ENCODE data around the gene DDX25.

DNA sequence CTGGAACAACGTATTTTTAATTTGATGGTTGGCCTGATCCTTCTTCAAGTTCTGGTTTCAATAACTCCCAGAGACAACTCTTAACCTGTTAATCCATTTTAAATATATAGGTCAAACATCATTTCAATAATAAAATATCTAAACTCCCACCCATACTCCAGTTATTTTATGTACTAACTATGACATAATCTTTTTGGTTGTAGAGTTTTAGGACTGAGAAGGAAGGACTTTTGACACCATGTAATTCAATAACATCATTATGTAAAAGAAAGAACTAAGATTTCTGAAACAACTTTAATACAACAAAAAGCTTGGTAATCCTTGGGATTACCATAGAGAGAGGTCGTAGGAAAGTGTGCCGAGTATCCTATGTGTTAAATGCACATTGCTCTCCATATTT is 73.0 kb downstream of the DDX25 start:
- TF ChIP-seq POLR2A (IDR thresholded peaks at IDR 0.05) (no peak), POLR2AphosphoS5 (IDR thresholded peaks at IDR 0.05; ENCODE audit: insufficient read depth in 1 of 2, low read depth in 1 of 2) (no peak)
- TF ChIP-seq, protein P1, sequence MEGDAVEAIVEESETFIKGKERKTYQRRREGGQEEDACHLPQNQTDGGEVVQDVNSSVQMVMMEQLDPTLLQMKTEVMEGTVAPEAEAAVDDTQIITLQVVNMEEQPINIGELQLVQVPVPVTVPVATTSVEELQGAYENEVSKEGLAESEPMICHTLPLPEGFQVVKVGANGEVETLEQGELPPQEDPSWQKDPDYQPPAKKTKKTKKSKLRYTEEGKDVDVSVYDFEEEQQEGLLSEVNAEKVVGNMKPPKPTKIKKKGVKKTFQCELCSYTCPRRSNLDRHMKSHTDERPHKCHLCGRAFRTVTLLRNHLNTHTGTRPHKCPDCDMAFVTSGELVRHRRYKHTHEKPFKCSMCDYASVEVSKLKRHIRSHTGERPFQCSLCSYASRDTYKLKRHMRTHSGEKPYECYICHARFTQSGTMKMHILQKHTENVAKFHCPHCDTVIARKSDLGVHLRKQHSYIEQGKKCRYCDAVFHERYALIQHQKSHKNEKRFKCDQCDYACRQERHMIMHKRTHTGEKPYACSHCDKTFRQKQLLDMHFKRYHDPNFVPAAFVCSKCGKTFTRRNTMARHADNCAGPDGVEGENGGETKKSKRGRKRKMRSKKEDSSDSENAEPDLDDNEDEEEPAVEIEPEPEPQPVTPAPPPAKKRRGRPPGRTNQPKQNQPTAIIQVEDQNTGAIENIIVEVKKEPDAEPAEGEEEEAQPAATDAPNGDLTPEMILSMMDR (IDR thresholded peaks at IDR 0.05) = no peak

All from vagina (tissue), 2 donors.